Lung (tissue), 12 donors: ENCODE measurements around the gene NPB. TPM values are rescaled to one million over a fixed set of nuclear protein-coding genes. Genes with fewer than 3 reads are reported as not detected.

Experiments
- ATAC-seq: fragments of 200-7000 bp; cut with Tn5 transposase; one replicate; pipeline ENCODE4 v1.9.1; 2020; ENCODE audit warnings: moderate number of reproducible peaks; ENCODE audit not compliant: insufficient read depth, low FRiP score
- DNase-seq, 3 donors: peaks; one replicate each; pipeline ENCODE4 v3.0.0-alpha.2; 2013 to 2017
- H3K27ac ChIP-seq, 2 donors: one replicate each; pipeline ENCODE4 v1.5.1; 2013; ENCODE audit warnings: mild to moderate bottlenecking in 2 of 2, moderate library complexity in 2 of 2, control low read depth in 1 of 2, inconsistent platforms in 1 of 2, low read depth in 1 of 2, low read length in 1 of 2
- H3K27me3 ChIP-seq, 3 donors: one replicate each; pipeline ENCODE4 v1.5.1; 2013; ENCODE audit warnings: low read length in 2 of 3; ENCODE audit not compliant: control insufficient read depth in 3 of 3, insufficient read depth in 3 of 3
- H3K36me3 ChIP-seq, 4 donors: one replicate each; pipeline ENCODE4 v1.5.1; 2013; ENCODE audit warnings: low read length in 4 of 4, mild to moderate bottlenecking in 1 of 4, moderate library complexity in 1 of 4; ENCODE audit not compliant: control insufficient read depth in 4 of 4, insufficient read depth in 4 of 4
- H3K4me1 ChIP-seq, 5 donors: one replicate each; pipeline ENCODE4 v1.5.1; 2013; ENCODE audit warnings: low read length in 5 of 5, mild to moderate bottlenecking in 2 of 5, moderate library complexity in 1 of 5; ENCODE audit not compliant: control insufficient read depth in 5 of 5, insufficient read depth in 5 of 5
- H3K4me3 ChIP-seq: one replicate; pipeline ENCODE4 v1.5.1; 2013; ENCODE audit warnings: mild to moderate bottlenecking, control low read depth, moderate library complexity
- H3K9ac ChIP-seq, 2 donors: one replicate each; pipeline ENCODE4 v1.5.1; 2013; ENCODE audit warnings: low read length in 2 of 2, control low read depth in 1 of 2; ENCODE audit not compliant: insufficient read depth in 1 of 2
- H3K9me3 ChIP-seq, 4 donors: one replicate each; pipeline ENCODE4 v1.5.1; 2013; ENCODE audit warnings: low read length in 3 of 4, mild to moderate bottlenecking in 1 of 4, moderate library complexity in 1 of 4; ENCODE audit not compliant: control insufficient read depth in 4 of 4, insufficient read depth in 3 of 4
- WGBS, 2 donors: extraction: QIAGEN DNeasy Blood & Tissue Kit; methylation state at CpG; one replicate each; pipeline ENCODE4 v1.1.7; 2013; 5-methylcytosine and 5-hydroxymethylcytosine counted together
- polyA plus RNA-seq, 2 donors: library from polyadenylated mRNA; stranded (reverse); fragments of 200-250 nt; gene quantifications; one replicate each; pipeline ENCODE4 v1.2.1, GENCODE V29; 2013
- total RNA-seq, 2 donors: library from RNA; depleted of rRNA in 1 of 2; stranded (reverse); fragments of >200 nt in 1 of 2; gene quantifications; one replicate each; pipeline ENCODE4 v1.2.1, GENCODE V29; 2014 to 2021
- TF ChIP-seq, protein P1 (sequence below): IDR thresholded peaks from 2 replicates; pipeline ENCODE4 v1.5.1; 2012; ENCODE audit warnings: mild to moderate bottlenecking; ENCODE audit errors: control extremely low read depth, extremely low read depth
- donor health status: control.
- donor health status: control.
- donor health status: Bipolar disorder and iron deficiency.
- donor health status: healthy.
- donor health status: DM: yes; HTN: yes; CAD: no.

The NPB gene
- total and polyA plus RNA-seq, 4 donors, result 0.41 to 0.55 (median 0.46) TPM

DNA sequence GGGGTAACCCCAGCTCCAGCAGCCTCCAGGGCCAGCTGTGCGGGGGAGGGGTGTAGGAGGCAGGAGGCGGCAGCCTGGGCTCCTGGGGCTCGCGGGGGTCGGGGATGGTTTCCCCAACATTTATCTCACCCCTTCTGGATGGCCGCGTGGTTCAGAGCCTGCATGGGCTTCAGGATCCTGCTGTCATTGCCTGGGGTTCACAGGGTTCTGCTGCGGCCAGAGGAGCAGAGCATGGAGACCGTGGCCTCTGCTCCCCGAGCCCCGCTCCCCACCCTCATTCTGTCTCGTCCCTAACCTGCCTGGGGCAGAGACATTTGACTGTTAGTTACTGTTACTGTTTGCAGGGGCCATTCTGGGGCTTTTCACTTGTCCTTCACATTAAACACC lies 40.1 kb downstream of the NPB start:
- peaks cover 0 to 6% (median 3%) of the 10 kb centered on the region in 3 donors for H3K27me3 ChIP-seq
- H3K9me3 ChIP-seq, result no peaks in the 10 kb centered on the region
- no peaks in the 10 kb centered on the region for H3K36me3 ChIP-seq
- H3K4me3 ChIP-seq, result no peak overlapping the region
- no peak for DNase-seq
- H3K27ac ChIP-seq, result peak overlapping the region in 1 of 2 donors; percentile 52
- no peak for ATAC-seq
- TF ChIP-seq, protein P1, sequence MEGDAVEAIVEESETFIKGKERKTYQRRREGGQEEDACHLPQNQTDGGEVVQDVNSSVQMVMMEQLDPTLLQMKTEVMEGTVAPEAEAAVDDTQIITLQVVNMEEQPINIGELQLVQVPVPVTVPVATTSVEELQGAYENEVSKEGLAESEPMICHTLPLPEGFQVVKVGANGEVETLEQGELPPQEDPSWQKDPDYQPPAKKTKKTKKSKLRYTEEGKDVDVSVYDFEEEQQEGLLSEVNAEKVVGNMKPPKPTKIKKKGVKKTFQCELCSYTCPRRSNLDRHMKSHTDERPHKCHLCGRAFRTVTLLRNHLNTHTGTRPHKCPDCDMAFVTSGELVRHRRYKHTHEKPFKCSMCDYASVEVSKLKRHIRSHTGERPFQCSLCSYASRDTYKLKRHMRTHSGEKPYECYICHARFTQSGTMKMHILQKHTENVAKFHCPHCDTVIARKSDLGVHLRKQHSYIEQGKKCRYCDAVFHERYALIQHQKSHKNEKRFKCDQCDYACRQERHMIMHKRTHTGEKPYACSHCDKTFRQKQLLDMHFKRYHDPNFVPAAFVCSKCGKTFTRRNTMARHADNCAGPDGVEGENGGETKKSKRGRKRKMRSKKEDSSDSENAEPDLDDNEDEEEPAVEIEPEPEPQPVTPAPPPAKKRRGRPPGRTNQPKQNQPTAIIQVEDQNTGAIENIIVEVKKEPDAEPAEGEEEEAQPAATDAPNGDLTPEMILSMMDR, result no peak
- 45 to 55% methylated on average over 11 to 12 of the region's 12 CpGs for WGBS, 2 donors
- no peak overlapping the region for H3K9ac ChIP-seq
- H3K4me1 ChIP-seq, result peaks cover 0 to 2% (median 0%) of the 10 kb centered on the region in 5 donors

GRCh38 chr17:81944858-81945257 lies 42.8 kb downstream of the NPB start:
- 84 to 85% methylated on average over 9 of the region's 9 CpGs for WGBS, 2 donors
- ATAC-seq (no peak), DNase-seq (no peak)
- Histone ChIP-seq H3K4me1 (peaks cover 0 to 2% (median 0%) of the 10 kb centered on the region in 5 donors), H3K27me3 (peaks cover 0 to 6% (median 3%) of the 10 kb centered on the region in 3 donors), H3K27ac (no peak overlapping the region), H3K9me3 (no peaks in the 10 kb centered on the region), H3K4me3 (no peak overlapping the region), H3K9ac (no peak overlapping the region), H3K36me3 (no peaks in the 10 kb centered on the region)
- TF ChIP-seq, protein P1, result no peak

GRCh38 chr17:81947189-81947588 lies 45.2 kb downstream of the NPB start, which contains the start of gene MYADML2:
MYADML2 (minus strand) TSS chr17:81947233; CDS start chr17:81941741, 5,492 bp downstream.
- no peaks in the 10 kb centered on the region for H3K4me1 ChIP-seq
- no peak within 1 kb of the TSS for H3K27ac ChIP-seq
- peaks cover 0 to 4% (median 0%) of the 10 kb centered on the region in 3 donors for H3K27me3 ChIP-seq
- ATAC-seq, result no peak
- TF ChIP-seq, protein P1, result no peak
- WGBS, 2 donors, result 88 to 93% methylated on average over 13 of the region's 13 CpGs
- H3K9ac ChIP-seq, result no peak within 1 kb of the TSS
- H3K9me3 ChIP-seq, result no peaks in the 10 kb centered on the region
- DNase-seq, result no peak
- H3K36me3 ChIP-seq, result no peaks in the 10 kb centered on the region
- H3K4me3 ChIP-seq, result no peak within 1 kb of the TSS
